ENCODE results near the gene PRKCH. TPM values are rescaled to one million over a fixed set of nuclear protein-coding genes. Genes with fewer than 3 reads are reported as not detected.
"Not testable (repeated sequence)": the region's sequence is repeated elsewhere in the genome, so short reads cannot be mapped to it uniquely, and the experiment has no call there.

PRKCH gene
- total RNA-seq, 3 donors from 2014 or later: 27.0 to 41.3 (median 34.0) TPM

DNA sequence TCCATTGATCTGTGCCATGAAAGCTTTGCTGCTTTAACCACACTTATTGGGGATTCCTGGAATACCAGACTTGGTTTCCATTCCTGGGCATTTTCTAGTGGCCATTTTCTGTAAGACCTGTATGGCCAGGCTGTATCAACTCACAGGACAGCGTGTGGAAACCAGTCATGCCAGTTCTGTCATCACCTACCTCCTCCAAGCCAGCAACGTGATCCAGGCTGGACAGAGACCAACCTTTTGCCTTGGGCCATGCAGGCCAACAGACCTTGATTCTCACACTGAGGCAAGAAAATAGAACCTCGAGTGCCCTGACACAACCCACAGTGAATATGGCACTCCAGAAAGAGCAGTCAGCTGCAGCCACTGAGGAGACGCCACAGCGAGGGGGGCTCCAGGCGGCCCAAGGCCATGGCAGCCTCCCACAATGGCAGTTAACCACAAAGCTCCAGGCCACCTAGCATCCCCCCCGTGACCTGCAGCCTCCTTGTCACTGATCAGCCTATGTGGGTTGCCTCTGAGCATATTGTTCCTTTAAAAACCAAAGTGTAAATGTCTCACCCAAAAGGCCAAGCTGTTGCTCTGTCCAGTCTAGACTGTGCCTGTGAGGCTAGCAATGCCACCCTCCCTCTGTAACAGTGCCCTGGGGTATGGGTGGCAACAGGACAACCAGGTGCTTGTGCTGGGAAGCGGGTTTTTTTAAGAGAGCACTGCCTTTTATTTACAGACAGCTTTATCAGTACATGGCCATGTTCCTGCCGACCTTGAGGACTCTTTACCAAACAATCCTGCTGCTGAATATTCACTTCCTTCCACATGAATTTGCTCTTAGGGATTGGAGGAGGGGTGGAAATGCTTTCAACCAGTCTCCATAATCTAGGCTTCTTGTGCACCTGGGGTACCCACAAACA, 205.3 kb downstream of the PRKCH start:
- H3K36me3 ChIP-seq: no peaks in the 10 kb centered on the region
- peak in 2 of 3 donors; percentile 43 to 51 for TF ChIP-seq POLR2AphosphoS5 (IDR thresholded peaks at IDR 0.05)
- TF ChIP-seq POLR2A (IDR thresholded peaks at IDR 0.05): no peak
- TF ChIP-seq, protein P1, sequence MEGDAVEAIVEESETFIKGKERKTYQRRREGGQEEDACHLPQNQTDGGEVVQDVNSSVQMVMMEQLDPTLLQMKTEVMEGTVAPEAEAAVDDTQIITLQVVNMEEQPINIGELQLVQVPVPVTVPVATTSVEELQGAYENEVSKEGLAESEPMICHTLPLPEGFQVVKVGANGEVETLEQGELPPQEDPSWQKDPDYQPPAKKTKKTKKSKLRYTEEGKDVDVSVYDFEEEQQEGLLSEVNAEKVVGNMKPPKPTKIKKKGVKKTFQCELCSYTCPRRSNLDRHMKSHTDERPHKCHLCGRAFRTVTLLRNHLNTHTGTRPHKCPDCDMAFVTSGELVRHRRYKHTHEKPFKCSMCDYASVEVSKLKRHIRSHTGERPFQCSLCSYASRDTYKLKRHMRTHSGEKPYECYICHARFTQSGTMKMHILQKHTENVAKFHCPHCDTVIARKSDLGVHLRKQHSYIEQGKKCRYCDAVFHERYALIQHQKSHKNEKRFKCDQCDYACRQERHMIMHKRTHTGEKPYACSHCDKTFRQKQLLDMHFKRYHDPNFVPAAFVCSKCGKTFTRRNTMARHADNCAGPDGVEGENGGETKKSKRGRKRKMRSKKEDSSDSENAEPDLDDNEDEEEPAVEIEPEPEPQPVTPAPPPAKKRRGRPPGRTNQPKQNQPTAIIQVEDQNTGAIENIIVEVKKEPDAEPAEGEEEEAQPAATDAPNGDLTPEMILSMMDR (IDR thresholded peaks at IDR 0.05): peak in 2 of 3 donors; percentile 38 to 49
- H3K4me1 ChIP-seq: peaks cover 3 to 24% of the 10 kb centered on the region in 2 donors
- peak; percentile 85 to 92 for DNase-seq (ENCODE audit: low spot score in 2 of 2)
- intact Hi-C loops (cut with DNase I; ENCODE audit: low total_unique reads): no loop called here
- H3K27me3 ChIP-seq: no peaks in the 10 kb centered on the region
- no peaks in the 10 kb centered on the region for H3K9me3 ChIP-seq
- H3K27ac ChIP-seq: peak overlapping the region; percentile 87 to 92
- H3K4me3 ChIP-seq: no peak overlapping the region

DNA sequence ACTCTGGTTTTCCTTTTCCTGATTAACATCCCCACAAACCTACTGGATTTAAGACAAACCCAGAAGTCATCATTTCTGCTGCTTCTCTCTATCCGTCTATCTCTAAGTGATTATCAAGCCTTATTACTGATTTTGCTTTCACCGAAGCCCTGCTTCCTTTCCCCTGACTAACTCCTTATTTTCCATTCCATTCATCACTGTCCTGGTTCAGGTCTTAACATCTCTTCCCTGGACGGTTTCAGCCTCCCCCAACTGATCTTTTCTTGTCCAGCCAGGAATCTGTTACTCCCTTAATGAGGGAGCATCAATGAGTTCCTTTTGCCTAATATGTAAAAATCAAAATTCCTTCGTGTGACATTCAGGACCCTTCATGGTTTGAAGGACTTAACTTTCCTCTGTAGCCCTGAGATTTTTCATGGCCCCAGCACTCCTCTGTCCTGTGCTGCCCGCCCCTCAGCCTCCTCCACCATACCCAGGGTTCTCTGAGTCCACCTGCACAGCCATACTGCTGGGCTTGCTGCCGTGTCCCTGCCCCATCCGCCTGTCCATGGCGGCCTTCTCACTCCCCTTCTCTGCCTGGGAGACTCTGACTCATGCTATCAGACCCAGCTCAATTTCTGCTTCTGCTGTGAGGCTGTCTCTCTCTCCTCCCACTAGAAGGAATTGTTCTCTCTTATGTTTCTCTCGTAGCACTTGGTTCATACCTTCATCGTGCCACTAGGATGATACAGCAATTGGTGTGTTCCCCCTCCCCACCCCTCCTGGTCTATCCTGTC, 206.1 kb downstream of the PRKCH start:
- intact Hi-C loops (cut with DNase I; ENCODE audit: low total_unique reads): no loop called here
- TF ChIP-seq POLR2AphosphoS5 (IDR thresholded peaks at IDR 0.05) (no peak), POLR2A (IDR thresholded peaks at IDR 0.05) (no peak)
- TF ChIP-seq, protein P1 (IDR thresholded peaks at IDR 0.05): no peak
- H3K4me1 ChIP-seq: peaks cover 3 to 24% of the 10 kb centered on the region in 2 donors
- no peak overlapping the region for H3K4me3 ChIP-seq
- H3K27ac ChIP-seq: peak overlapping the region; percentile 87 to 92
- DNase-seq (ENCODE audit: low spot score in 2 of 2): no peak
- H3K36me3 ChIP-seq: no peaks in the 10 kb centered on the region
- no peaks in the 10 kb centered on the region for H3K27me3 ChIP-seq
- H3K9me3 ChIP-seq: no peaks in the 10 kb centered on the region

DNA sequence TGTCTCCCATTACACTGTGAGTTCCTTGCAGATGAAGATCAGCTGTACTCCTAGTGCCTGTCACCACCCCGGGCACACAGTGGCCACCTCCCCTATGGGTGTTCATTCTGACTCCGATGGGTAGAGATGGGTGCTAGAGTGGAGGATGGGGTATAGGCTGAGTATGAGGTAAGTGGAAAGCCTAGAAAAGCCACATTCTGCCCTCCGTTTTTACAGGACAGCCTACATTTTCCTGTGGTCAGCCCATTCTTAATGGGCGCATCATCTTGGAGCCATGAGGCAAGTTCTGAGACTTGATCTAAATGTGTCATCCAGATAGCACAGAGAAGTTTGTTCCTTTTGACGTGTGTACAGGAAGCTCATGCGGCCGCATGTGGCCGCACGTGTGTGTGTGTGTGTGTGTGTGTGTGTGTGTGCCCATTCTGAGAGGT, 207.2 kb downstream of the PRKCH start:
- intact Hi-C loops (cut with DNase I; ENCODE audit: low total_unique reads): no loop called here
- Histone ChIP-seq H3K4me1 (peaks cover 3 to 24% of the 10 kb centered on the region in 2 donors), H3K27me3 (no peaks in the 10 kb centered on the region), H3K4me3 (no peak overlapping the region), H3K9me3 (no peaks in the 10 kb centered on the region), H3K27ac (peak overlapping the region; percentile 87 to 92), H3K36me3 (no peaks in the 10 kb centered on the region)
- TF ChIP-seq POLR2AphosphoS5 (IDR thresholded peaks at IDR 0.05) (no peak), POLR2A (IDR thresholded peaks at IDR 0.05) (no peak)
- TF ChIP-seq, protein P1 (IDR thresholded peaks at IDR 0.05): no peak
- no peak for DNase-seq (ENCODE audit: low spot score in 2 of 2)

DNA sequence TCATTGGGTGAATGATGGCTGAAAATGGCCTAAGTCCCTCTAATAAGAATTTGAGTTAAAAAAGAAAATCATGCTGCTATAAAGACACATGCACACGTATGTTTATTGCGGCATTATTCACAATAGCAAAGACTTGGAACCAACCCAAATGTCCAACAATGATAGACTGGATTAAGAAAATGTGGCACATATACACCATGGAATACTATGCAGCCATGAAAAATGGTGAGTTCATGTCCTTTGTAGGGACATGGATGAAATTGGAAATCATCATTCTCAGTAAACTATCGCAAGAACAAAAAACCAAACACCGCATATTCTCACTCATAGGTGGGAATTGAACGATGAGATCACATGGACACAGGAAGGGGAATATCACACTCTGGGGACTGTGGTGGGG, 208.0 kb downstream of the PRKCH start:
- H3K4me1 ChIP-seq: peaks cover 3 to 21% of the 10 kb centered on the region in 2 donors
- H3K9me3 ChIP-seq; H3K27me3 ChIP-seq; H3K4me3 ChIP-seq; intact Hi-C loops (cut with DNase I; ENCODE audit: low total_unique reads); H3K36me3 ChIP-seq; DNase-seq (ENCODE audit: low spot score in 2 of 2); H3K27ac ChIP-seq: not testable (repeated sequence)

DNA sequence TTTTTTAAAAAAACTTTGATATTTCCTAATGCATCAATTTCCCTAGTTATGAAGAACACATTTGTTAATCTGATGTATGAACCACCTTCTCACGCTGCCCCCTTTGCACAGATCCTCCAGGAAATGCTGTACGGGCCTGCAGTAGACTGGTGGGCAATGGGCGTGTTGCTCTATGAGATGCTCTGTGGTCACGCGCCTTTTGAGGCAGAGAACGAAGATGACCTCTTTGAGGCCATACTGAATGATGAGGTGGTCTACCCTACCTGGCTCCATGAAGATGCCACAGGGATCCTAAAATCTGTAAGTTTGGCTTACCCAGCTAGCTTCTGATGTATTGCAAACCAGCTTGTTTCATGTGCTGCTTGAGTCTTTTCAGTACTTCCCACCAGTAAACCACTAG, 208.9 kb downstream of the PRKCH start:
- no peak overlapping the region for H3K27ac ChIP-seq
- H3K4me1 ChIP-seq: peaks cover 0 to 13% of the 10 kb centered on the region in 2 donors
- DNase-seq (ENCODE audit: low spot score in 2 of 2): no peak
- TF ChIP-seq, protein P1 (IDR thresholded peaks at IDR 0.05): no peak
- TF ChIP-seq POLR2AphosphoS5 (IDR thresholded peaks at IDR 0.05) (no peak), POLR2A (IDR thresholded peaks at IDR 0.05) (no peak)
- no peaks in the 10 kb centered on the region for H3K9me3 ChIP-seq
- intact Hi-C loops (cut with DNase I; ENCODE audit: low total_unique reads): no loop called here
- no peak overlapping the region for H3K4me3 ChIP-seq
- no peaks in the 10 kb centered on the region for H3K27me3 ChIP-seq
- H3K36me3 ChIP-seq: no peaks in the 10 kb centered on the region

Data from breast epithelium (tissue), 4 donors.